ENCODE measurements around the gene VPS4B.

GRCh38 chr18:63344263-63344662 is 78.0 kb downstream of the VPS4B start:
- TF ChIP-seq POLR2AphosphoS5 (IDR thresholded peaks at IDR 0.05) (no peak), CTCF (IDR thresholded peaks at IDR 0.05) (no peak), POLR2A (IDR thresholded peaks at IDR 0.05) (no peak)

All from suprapubic skin (tissue), 4 donors.